Measurements from ENCODE around the gene GNAS. TPM values are rescaled to one million over a fixed set of nuclear protein-coding genes. Genes with fewer than 3 reads are reported as not detected.

GNAS gene
- total and polyA plus RNA-seq, 10 of the 15 experiments (the other 5 are each of a cell fraction or from before 2014, with no cell fraction given) = 209 to 950 (median 394) TPM

GRCh38 chr20:58891086-58891717, 38.7 kb downstream of the GNAS start (continued):
- TF ChIP-seq HCFC1 (IDR thresholded peaks at IDR 0.05; ENCODE audit: low read length) = no peak
- TF ChIP-seq ESRRA (IDR thresholded peaks at IDR 0.05; ENCODE audit: low read length) = no peak
- TF ChIP-seq STAT1 (conservative IDR thresholded peaks at IDR 0.05) = no peak
- no peak for TF ChIP-seq NKRF (conservative IDR thresholded peaks at IDR 0.05)
- no peak for TF ChIP-seq CUX1 (IDR thresholded peaks at IDR 0.05; ENCODE audit: insufficient replicate concordance, low read depth, low read length)
- TF ChIP-seq NFIC (IDR thresholded peaks at IDR 0.05; ENCODE audit: low read depth, low read length) = no peak
- TF ChIP-seq NR2F1 (conservative IDR thresholded peaks at IDR 0.05) = no peak; the same call in 1 of the 2 replicates
- no peak for TF ChIP-seq CBX5 (IDR thresholded peaks at IDR 0.05; ENCODE audit: low read depth)
- TF ChIP-seq YY1 (IDR thresholded peaks at IDR 0.05; ENCODE audit: low read depth, low read length) = peak; percentile 37; the same call in 1 of the 2 replicates
- no peak for TF ChIP-seq HSF1 (IDR thresholded peaks at IDR 0.05; ENCODE audit: low read depth, low read length)
- no peak for TF ChIP-seq NRF1 (conservative IDR thresholded peaks at IDR 0.05; ENCODE audit: low read depth, low read length)
- no peak for TF ChIP-seq MYC (IDR thresholded peaks at IDR 0.05; ENCODE audit: insufficient read depth, insufficient read length, insufficient replicate concordance, low read length, severe bottlenecking)
- TF ChIP-seq SRF (IDR thresholded peaks at IDR 0.05; ENCODE audit: low read depth in 2 of 2, low read length in 2 of 2) = no peak
- TF ChIP-seq POU2F2 (IDR thresholded peaks at IDR 0.05; ENCODE audit: borderline replicate concordance, low read depth, low read length) = peak; percentile 77; the same call in 2 of the 3 replicates
- TF ChIP-seq PAX5 (IDR thresholded peaks at IDR 0.05; ENCODE audit: borderline replicate concordance, low read depth, low read length) = no peak
- TF ChIP-seq BHLHE40 (IDR thresholded peaks at IDR 0.05; ENCODE audit: borderline replicate concordance in 1 of 2, low read depth in 2 of 2, low read length in 1 of 2) = peak in 1 of 2 experiments; percentile 35; a peak in 1 of 4 replicates
- TF ChIP-seq RELB (IDR thresholded peaks at IDR 0.05; ENCODE audit: low read depth) = no peak
- TF ChIP-seq USF2 (IDR thresholded peaks at IDR 0.05; ENCODE audit: borderline replicate concordance, low read depth, low read length) = no peak
